GM23248 (cell line): Measurements from ENCODE around the gene PHTF1. TPM values are rescaled to one million over a fixed set of nuclear protein-coding genes. Genes with fewer than 3 reads are reported as not detected.
A peak's percentile ranks its signal among the peaks of the same experiment; 100 is the strongest.

Source experiments
- DNase-seq: peaks from one replicate; pipeline ENCODE4 v3.0.0-alpha.2; 2015
- H2AFZ ChIP-seq: fragments of 200-600 bp; sonication (generic); 2 replicates; pipeline ENCODE4 v1.6.1; 2016; ENCODE audit warnings: antibody characterized with exemption
- H3F3A ChIP-seq: fragments of 200-600 bp; sonication (generic); 2 replicates; pipeline ENCODE4 v1.6.1; 2016; ENCODE audit warnings: mild to moderate bottlenecking, antibody characterized with exemption, mixed run types; ENCODE audit not compliant: insufficient read depth
- H3K27ac ChIP-seq: fragments of 200-600 bp; sonication (generic); 2 replicates; pipeline ENCODE4 v1.5.1; 2016; ENCODE audit warnings: mild to moderate bottlenecking
- H3K27me3 ChIP-seq: fragments of 200-600 bp; sonication (generic); replicated peaks from 2 replicates; pipeline ENCODE4 v1.6.1; 2016; ENCODE audit warnings: mild to moderate bottlenecking; ENCODE audit not compliant: insufficient read depth
- H3K36me3 ChIP-seq: fragments of 200-600 bp; sonication (generic); 2 replicates; pipeline ENCODE4 v1.6.1; 2016; ENCODE audit warnings: low read depth, mild to moderate bottlenecking
- H3K4me1 ChIP-seq: fragments of 200-600 bp; sonication (generic); 2 replicates; pipeline ENCODE4 v1.6.1; 2016; ENCODE audit warnings: mild to moderate bottlenecking; ENCODE audit not compliant: insufficient read depth
- H3K4me2 ChIP-seq: fragments of 200-600 bp; sonication (generic); one replicate; pipeline ENCODE4 v1.6.1; 2016; ENCODE audit warnings: mild to moderate bottlenecking; ENCODE audit not compliant: unreplicated experiment
- H3K4me3 ChIP-seq: fragments of 200-600 bp; sonication (generic); 2 replicates; pipeline ENCODE4 v1.5.1; 2016; ENCODE audit warnings: mild to moderate bottlenecking
- H3K79me2 ChIP-seq: fragments of 200-600 bp; sonication (generic); 2 replicates; pipeline ENCODE4 v1.6.1; 2016; ENCODE audit warnings: mild to moderate bottlenecking; ENCODE audit not compliant: insufficient read depth
- H3K9ac ChIP-seq: fragments of 200-600 bp; sonication (generic); 2 replicates; pipeline ENCODE4 v1.6.1; 2016; ENCODE audit warnings: mild to moderate bottlenecking
- H3K9me2 ChIP-seq: fragments of 200-600 bp; sonication (generic); 2 replicates; pipeline ENCODE4 v1.6.1; 2016; ENCODE audit warnings: mixed run types, mild to moderate bottlenecking, moderate library complexity; ENCODE audit not compliant: insufficient read depth
- H3K9me3 ChIP-seq: fragments of 200-600 bp; sonication (generic); one replicate; pipeline ENCODE4 v1.6.1; 2017; ENCODE audit warnings: low read depth
- H4K20me1 ChIP-seq: fragments of 200-600 bp; sonication (generic); 2 replicates; pipeline ENCODE4 v1.6.0; 2016; ENCODE audit not compliant: insufficient read depth
- EZH2 ChIP-seq: fragments of 200-600 bp; sonication (generic); IDR thresholded peaks from 2 replicates; pipeline ENCODE4 v1.6.1; 2018; ENCODE audit warnings: antibody characterized with exemption, mild to moderate bottlenecking; ENCODE audit not compliant: insufficient read depth, poor library complexity, severe bottlenecking
- EZH2phosphoT487 ChIP-seq: fragments of 200-600 bp; sonication (generic); IDR thresholded peaks from 2 replicates; pipeline ENCODE4 v1.6.1; 2018; ENCODE audit warnings: antibody characterized with exemption, moderate library complexity, mild to moderate bottlenecking, low read depth; ENCODE audit not compliant: insufficient read depth
- WGBS, 2 experiments: methylation state at CpG; one replicate each; pipeline ENCODE4 v1.1.6; 2015 to 2017; ENCODE audit warnings: low lambda C conversion rate in 2 of 2, low coverage in 1 of 2; ENCODE audit errors: missing lambda C conversion rate in 2 of 2; 5-methylcytosine and 5-hydroxymethylcytosine counted together
- in situ Hi-C: fragments of 300-500 bp; cut with MboI; formaldehyde crosslinking; loops from 2 replicates; pipeline ENCODE4 v1.15.0; 2020
- polyA plus RNA-seq: library from polyadenylated mRNA; unstranded; fragments of >200 nt; fragmentation: Nextera tagmentation; extraction: Ambion mirVana; gene quantifications from 2 replicates; pipeline ENCODE4 v1.2.1, GENCODE V29; 2016
- total RNA-seq: library from RNA; depleted of rRNA; stranded (reverse); fragments of >200 nt; shearing (Covaris generic); gene quantifications from 2 replicates; pipeline ENCODE4 v1.2.3, GENCODE V29; 2014

PHTF1 gene
- total and polyA plus RNA-seq, 2 experiments from 2014 or later: 15.9 to 18.2 TPM

DNA sequence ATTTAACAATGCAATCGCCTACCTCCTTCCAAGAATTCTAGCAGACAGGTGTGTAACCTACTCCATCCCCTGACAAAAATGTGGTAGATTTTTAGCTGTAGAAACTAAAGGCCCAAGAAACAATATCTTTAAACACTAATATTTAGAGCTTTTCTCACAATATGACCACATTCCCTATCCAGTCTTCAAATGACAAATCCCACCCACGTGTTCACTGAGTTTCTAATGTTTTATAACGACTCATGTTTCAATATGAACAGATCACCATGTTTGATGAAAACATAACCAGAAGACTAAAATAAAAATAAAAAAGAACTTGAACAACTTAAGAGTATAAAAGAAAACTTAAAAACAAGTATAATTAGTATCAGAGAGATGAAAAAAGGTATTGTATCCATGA is 28.4 kb upstream of the PHTF1 start:
- Histone ChIP-seq H3K9me3 (no peaks in the 10 kb centered on the region), H3K9ac (no peak overlapping the region), H3K9me2 (no peaks in the 10 kb centered on the region), H3K27ac (no peak overlapping the region), H3K36me3 (no peaks in the 10 kb centered on the region), H4K20me1 (no peaks in the 10 kb centered on the region), H3F3A (peaks cover 29% of the 10 kb centered on the region), H3K4me1 (peaks cover 27% of the 10 kb centered on the region), H2AFZ (no peak overlapping the region), H3K79me2 (peaks cover 100% of the 10 kb centered on the region), H3K27me3 (no peaks in the 10 kb centered on the region), H3K4me2 (no peak overlapping the region), H3K4me3 (no peak overlapping the region)
- TF ChIP-seq EZH2: no peak
- no peak for TF ChIP-seq EZH2phosphoT487
- in situ Hi-C loops: no loop called here
- WGBS, 2 experiments: 93% methylated on average over 3 of the region's 3 CpGs
- peak; percentile 27 for DNase-seq

DNA sequence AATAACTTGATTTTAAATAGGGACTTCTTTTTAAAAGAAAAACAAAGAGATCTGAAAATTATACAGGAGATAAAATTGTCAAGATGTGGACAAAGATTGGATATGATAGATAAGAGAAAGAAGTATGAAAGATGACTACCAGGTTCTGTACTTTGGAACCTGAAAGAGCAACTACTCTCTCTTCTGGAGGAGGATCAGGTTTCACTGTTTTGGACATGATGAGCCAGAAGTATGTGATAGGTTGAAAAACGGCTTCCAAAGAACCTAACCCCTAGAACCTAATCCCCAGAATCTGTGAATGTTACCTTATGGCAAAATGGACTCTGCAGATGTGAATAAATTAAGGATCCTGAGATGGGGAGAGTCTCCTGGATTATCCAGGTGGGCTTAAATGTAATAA is 26.8 kb upstream of the PHTF1 start:
- Histone ChIP-seq H3K9me2 (no peaks in the 10 kb centered on the region), H3F3A (peaks cover 29% of the 10 kb centered on the region), H2AFZ (no peak overlapping the region), H4K20me1 (0 out of 2 replicates have a peak, but pooled peaks cover 4% of the 10 kb centered on the region), H3K79me2 (peaks cover 100% of the 10 kb centered on the region), H3K27me3 (no peaks in the 10 kb centered on the region), H3K4me1 (peaks cover 29% of the 10 kb centered on the region), H3K4me2 (no peak overlapping the region), H3K4me3 (no peak overlapping the region), H3K36me3 (no peaks in the 10 kb centered on the region), H3K27ac (no peak overlapping the region), H3K9me3 (no peaks in the 10 kb centered on the region), H3K9ac (no peak overlapping the region)
- in situ Hi-C loops: no loop called here
- TF ChIP-seq EZH2phosphoT487 (no peak), EZH2 (no peak)
- WGBS, 2 experiments: 48 to 57% methylated on average over 1 of the region's 1 CpG
- DNase-seq: peak; percentile 21

DNA sequence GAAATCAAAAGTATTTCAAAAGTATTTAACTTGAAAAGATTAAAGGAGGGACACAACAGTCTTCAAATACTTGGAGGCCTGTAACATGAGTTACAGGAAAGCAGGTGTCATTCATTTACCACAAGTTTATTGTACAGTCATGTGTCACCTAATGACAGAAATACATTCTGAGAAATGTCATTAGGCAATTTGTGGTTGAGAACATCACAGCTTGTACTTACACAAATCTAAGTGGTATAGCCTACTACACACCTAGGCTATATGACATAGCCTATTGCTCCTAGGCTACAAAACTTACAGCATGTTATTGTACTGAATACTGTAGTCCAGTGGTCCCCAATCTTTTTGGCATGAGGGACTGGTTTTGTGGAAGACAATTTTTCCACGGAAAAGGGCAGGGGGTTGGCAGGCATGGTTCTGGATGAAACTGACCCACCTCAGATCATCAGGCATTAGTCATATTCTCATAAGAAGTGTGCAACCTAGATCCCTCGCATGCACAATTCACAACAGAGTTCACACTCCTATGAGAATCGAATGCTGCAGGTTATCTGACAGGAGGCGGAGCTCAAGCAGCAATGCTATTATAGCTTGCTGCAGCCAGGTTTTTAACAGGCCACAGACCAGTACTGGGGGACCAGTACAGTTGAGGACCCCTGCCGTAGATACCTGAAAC is 25.0 kb upstream of the PHTF1 start:
- no peaks in the 10 kb centered on the region for H3K9me3 ChIP-seq
- H3K79me2 ChIP-seq: peaks cover 100% of the 10 kb centered on the region
- in situ Hi-C loops: no loop called here
- H3K9me2 ChIP-seq: no peaks in the 10 kb centered on the region
- no peaks in the 10 kb centered on the region for H3K27me3 ChIP-seq
- TF ChIP-seq EZH2 (no peak), EZH2phosphoT487 (no peak)
- 96% methylated on average over 5 of the region's 5 CpGs for WGBS, 2 experiments
- no peak overlapping the region for H3K9ac ChIP-seq
- peaks cover 29% of the 10 kb centered on the region for H3F3A ChIP-seq
- no peak overlapping the region for H3K4me3 ChIP-seq
- H2AFZ ChIP-seq: no peak overlapping the region
- no peak for DNase-seq
- peak overlapping the region; percentile 24; the same call in 1 of the 2 replicates for H3K27ac ChIP-seq
- H4K20me1 ChIP-seq: 0 out of 2 replicates have a peak, but pooled peaks cover 7% of the 10 kb centered on the region
- peaks cover 38% of the 10 kb centered on the region for H3K4me1 ChIP-seq
- no peaks in the 10 kb centered on the region for H3K36me3 ChIP-seq
- H3K4me2 ChIP-seq: no peak overlapping the region

DNA sequence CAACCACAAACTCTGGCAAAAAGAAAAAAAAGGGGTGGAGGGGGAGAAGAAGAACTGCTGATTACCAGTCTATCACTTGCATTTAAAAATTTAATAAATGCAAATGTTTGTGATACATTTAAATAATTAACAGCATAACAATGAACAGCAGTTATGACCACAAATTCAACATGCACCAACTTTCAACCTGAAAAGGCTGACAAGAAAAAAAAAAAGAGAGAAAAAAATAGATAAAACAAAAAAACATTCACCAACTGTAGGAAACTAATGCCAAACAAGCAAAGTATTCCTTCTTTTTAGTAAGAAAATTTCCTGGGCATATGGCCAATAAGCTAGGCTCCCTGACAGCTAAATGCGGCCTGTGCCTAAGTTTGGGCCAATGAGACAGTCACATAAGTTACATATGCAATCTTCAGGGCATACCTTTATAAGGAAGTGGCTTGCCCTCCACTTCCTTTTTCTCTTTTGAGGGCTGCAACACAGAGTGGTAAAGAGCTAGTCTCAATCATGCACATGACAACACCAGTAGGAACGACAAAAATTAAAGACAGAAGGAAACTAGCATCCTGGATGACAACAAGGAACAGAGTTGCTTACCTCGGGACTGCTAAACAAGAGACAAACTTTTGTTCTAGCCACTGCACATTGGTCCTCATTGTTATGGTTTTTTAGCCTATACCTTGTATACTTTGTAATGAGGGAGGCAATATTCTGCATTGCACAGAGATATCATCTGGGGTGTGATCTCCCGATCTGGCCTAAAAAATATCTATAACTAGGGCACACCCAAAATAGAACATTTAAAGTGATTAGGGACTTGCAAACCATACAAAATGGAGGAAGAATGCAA is 24.2 kb upstream of the PHTF1 start:
- in situ Hi-C loops: no loop called here
- DNase-seq: peak; percentile 63
- WGBS, 2 experiments: 26 to 35% methylated on average over 4 of the region's 4 CpGs
- H4K20me1 ChIP-seq: peaks cover 12% of the 10 kb centered on the region; the same call in 1 of the 2 replicates
- TF ChIP-seq EZH2phosphoT487 (no peak), EZH2 (no peak)
- H3K9ac ChIP-seq: no peak overlapping the region
- H3K79me2 ChIP-seq: peaks cover 100% of the 10 kb centered on the region
- peak overlapping the region; percentile 24 for H3K27ac ChIP-seq
- H3K4me2 ChIP-seq: peak overlapping the region; percentile 34
- H3K4me3 ChIP-seq: no peak overlapping the region
- no peaks in the 10 kb centered on the region for H3K9me2 ChIP-seq
- H3F3A ChIP-seq: peaks cover 29% of the 10 kb centered on the region
- no peaks in the 10 kb centered on the region for H3K27me3 ChIP-seq
- H2AFZ ChIP-seq: no peak overlapping the region
- H3K36me3 ChIP-seq: no peaks in the 10 kb centered on the region
- no peaks in the 10 kb centered on the region for H3K9me3 ChIP-seq
- H3K4me1 ChIP-seq: peaks cover 38% of the 10 kb centered on the region
